ENCODE measurements around the gene MAD1L1. TPM values are rescaled to one million over a fixed set of nuclear protein-coding genes. Genes with fewer than 3 reads are reported as not detected.
"Not testable (repeated sequence)": the region's sequence is repeated elsewhere in the genome, so short reads cannot be mapped to it uniquely, and the experiment has no call there.

The MAD1L1 gene
- total RNA-seq, 1 donor from 2014 or later = 32.7 TPM

- Mint-ChIP-seq H3K4me3 (ENCODE audit: unreplicated experiment) (no peak overlapping the region), H3K27ac (ENCODE audit: unreplicated experiment) (no peak overlapping the region), H3K4me1 (ENCODE audit: unreplicated experiment) (no peaks in the 10 kb centered on the region), H3K9me3 (ENCODE audit: unreplicated experiment) (peaks cover 3% of the 10 kb centered on the region), H3K36me3 (ENCODE audit: unreplicated experiment) (peaks cover 18% of the 10 kb centered on the region), H3K27me3 (ENCODE audit: unreplicated experiment) (no peaks in the 10 kb centered on the region)
- no peak for TF ChIP-seq CTCF (IDR thresholded peaks at IDR 0.05)
- peak; percentile 54 for DNase-seq (ENCODE audit: extremely low spot score, unreplicated experiment)
Observed at GRCh38 chr7:2038931-2039728, 193.6 kb downstream of the MAD1L1 start.

GRCh38 chr7:2037808-2038522 lies 194.8 kb downstream of the MAD1L1 start:
- Mint-ChIP-seq H3K36me3 (ENCODE audit: unreplicated experiment) (peaks cover 15% of the 10 kb centered on the region), H3K27ac (ENCODE audit: unreplicated experiment) (no peak overlapping the region), H3K27me3 (ENCODE audit: unreplicated experiment) (no peaks in the 10 kb centered on the region), H3K4me1 (ENCODE audit: unreplicated experiment) (peaks cover 2% of the 10 kb centered on the region), H3K4me3 (ENCODE audit: unreplicated experiment) (no peak overlapping the region), H3K9me3 (ENCODE audit: unreplicated experiment) (peaks cover under 1% of the 10 kb centered on the region)
- TF ChIP-seq CTCF (IDR thresholded peaks at IDR 0.05) = no peak
- peak; percentile 46 for DNase-seq (ENCODE audit: extremely low spot score, unreplicated experiment)

GRCh38 chr7:2037301-2037807 lies 195.4 kb downstream of the MAD1L1 start:
- Mint-ChIP-seq H3K4me1 (ENCODE audit: unreplicated experiment) (peaks cover 6% of the 10 kb centered on the region), H3K36me3 (ENCODE audit: unreplicated experiment) (peaks cover 12% of the 10 kb centered on the region), H3K27me3 (ENCODE audit: unreplicated experiment) (no peaks in the 10 kb centered on the region), H3K27ac (ENCODE audit: unreplicated experiment) (no peak overlapping the region), H3K9me3 (ENCODE audit: unreplicated experiment) (no peaks in the 10 kb centered on the region), H3K4me3 (ENCODE audit: unreplicated experiment) (no peak overlapping the region)
- peak; percentile 44 for DNase-seq (ENCODE audit: extremely low spot score, unreplicated experiment)
- TF ChIP-seq CTCF (IDR thresholded peaks at IDR 0.05) = no peak

- Mint-ChIP-seq H3K36me3 (ENCODE audit: unreplicated experiment) (peaks cover 6% of the 10 kb centered on the region), H3K27ac (ENCODE audit: unreplicated experiment) (no peak overlapping the region), H3K9me3 (ENCODE audit: unreplicated experiment) (no peaks in the 10 kb centered on the region), H3K4me3 (ENCODE audit: unreplicated experiment) (no peak overlapping the region), H3K4me1 (ENCODE audit: unreplicated experiment) (peaks cover 9% of the 10 kb centered on the region), H3K27me3 (ENCODE audit: unreplicated experiment) (no peaks in the 10 kb centered on the region)
- no peak for TF ChIP-seq CTCF (IDR thresholded peaks at IDR 0.05)
- no peak for DNase-seq (ENCODE audit: extremely low spot score, unreplicated experiment)
Observed at GRCh38 chr7:2036786-2037185, 196.0 kb downstream of the MAD1L1 start.

GRCh38 chr7:2036201-2036600 lies 196.5 kb downstream of the MAD1L1 start:
- H3K4me1 Mint-ChIP-seq (ENCODE audit: unreplicated experiment); H3K36me3 Mint-ChIP-seq (ENCODE audit: unreplicated experiment); H3K9me3 Mint-ChIP-seq (ENCODE audit: unreplicated experiment); H3K27me3 Mint-ChIP-seq (ENCODE audit: unreplicated experiment); DNase-seq (ENCODE audit: extremely low spot score, unreplicated experiment); H3K27ac Mint-ChIP-seq (ENCODE audit: unreplicated experiment); H3K4me3 Mint-ChIP-seq (ENCODE audit: unreplicated experiment): not testable (repeated sequence)

Data from osteocyte (in vitro differentiated cells).